PC-9 (cell line): ENCODE measurements around the gene FTHL17. TPM values are rescaled to one million over a fixed set of nuclear protein-coding genes. Genes with fewer than 3 reads are reported as not detected.

ENCODE experiments used
- BruUV-seq: library from RNA; stranded (reverse); fragments of 400-500 nt; replicated peaks from 2 replicates; lab custom pipeline; 2021; lab: Mats Ljungman, UMichigan
- CTCF ChIA-PET: fragments of 300-600 bp; sonication (Branson Sonifier 250); formaldehyde crosslinking; loops from one replicate; lab custom pipeline; 2022; ENCODE audit warnings: antibody characterized with exemption; lab: Charles Lee
- POLR2A ChIA-PET: fragments of 300-600 bp; sonication (Branson Sonifier 250); formaldehyde crosslinking; loops from one replicate; lab custom pipeline; 2022; ENCODE audit warnings: antibody characterized with exemption; ENCODE audit not compliant: unreplicated experiment; lab: Charles Lee
- DNase-seq, 2 experiments: peaks; one replicate each; pipeline versions ENCODE4 v3.0.0 to v3.0.0-alpha.2; 2015 to 2022; ENCODE audit warnings: mixed read lengths in 1 of 2
- H2AFZ ChIP-seq: fragments of 200-600 bp; sonication (generic); 2 replicates; pipeline ENCODE4 v1.8.1; 2017; ENCODE audit warnings: antibody characterized with exemption
- H3F3A ChIP-seq: fragments of 200-600 bp; sonication (generic); 2 replicates; pipeline ENCODE4 v1.8.1; 2017; ENCODE audit warnings: antibody characterized with exemption, mild to moderate bottlenecking, low read depth; ENCODE audit not compliant: insufficient read depth
- H3K27ac ChIP-seq: fragments of 200-600 bp; sonication (generic); 2 replicates; pipeline ENCODE4 v1.6.1; 2016; ENCODE audit warnings: mixed run types
- H3K27me3 ChIP-seq: fragments of 200-600 bp; sonication (generic); 2 replicates; pipeline ENCODE4 v1.6.1; 2016; ENCODE audit warnings: low read depth, mixed run types; ENCODE audit not compliant: insufficient read depth
- H3K36me3 ChIP-seq: fragments of 200-600 bp; sonication (generic); 2 replicates; pipeline ENCODE4 v1.6.1; 2016; ENCODE audit warnings: low read depth, mixed run types
- H3K4me1 ChIP-seq: fragments of 200-600 bp; sonication (generic); replicated peaks from 2 replicates; pipeline ENCODE4 v1.6.1; 2016; ENCODE audit warnings: mixed run types; ENCODE audit not compliant: insufficient read depth
- H3K4me2 ChIP-seq: fragments of 200-600 bp; sonication (generic); 2 replicates; pipeline ENCODE4 v1.6.1; 2017; ENCODE audit warnings: mixed run types
- H3K4me3 ChIP-seq: fragments of 200-600 bp; sonication (generic); 2 replicates; pipeline ENCODE4 v1.6.1; 2016; ENCODE audit warnings: mixed run types
- H3K79me2 ChIP-seq: fragments of 200-600 bp; sonication (generic); 2 replicates; pipeline ENCODE4 v1.6.1; 2017; ENCODE audit warnings: low read depth, mixed run types
- H3K9me2 ChIP-seq: fragments of 200-600 bp; sonication (generic); 2 replicates; pipeline ENCODE4 v1.8.1; 2017; ENCODE audit warnings: mild to moderate bottlenecking; ENCODE audit not compliant: insufficient read depth
- H3K9me3 ChIP-seq: fragments of 200-600 bp; sonication (generic); 2 replicates; pipeline ENCODE4 v1.8.1; 2016; ENCODE audit warnings: low read depth; ENCODE audit not compliant: insufficient read depth
- H4K20me1 ChIP-seq: fragments of 200-600 bp; sonication (generic); 2 replicates; pipeline ENCODE4 v1.8.1; 2017; ENCODE audit not compliant: insufficient read depth
- EZH2 ChIP-seq: fragments of 200-600 bp; sonication (generic); IDR thresholded peaks from 2 replicates; pipeline ENCODE4 v1.8.0; 2017; ENCODE audit warnings: antibody characterized with exemption, low read depth
- intact Hi-C: fragments of 100-400 bp; cut with micrococcal nuclease; formaldehyde crosslinking; loops from one replicate; pipeline ENCODE4 v1.10.0; 2022; ENCODE audit not compliant: unreplicated experiment
- total RNA-seq: library from RNA; stranded (reverse); gene quantifications from 2 replicates; pipeline ENCODE4 v1.2.3, GENCODE V29; 2021
- TF ChIP-seq, protein P1 (sequence below): fragments of 200-600 bp; sonication (generic); conservative IDR thresholded peaks from 2 replicates; pipeline ENCODE4 v1.6.1; 2017; ENCODE audit warnings: mixed run types, antibody characterized with exemption, mild to moderate bottlenecking, moderate library complexity

FTHL17 gene
- total RNA-seq, 1 experiment from 2014 or later, result not detected

DNA sequence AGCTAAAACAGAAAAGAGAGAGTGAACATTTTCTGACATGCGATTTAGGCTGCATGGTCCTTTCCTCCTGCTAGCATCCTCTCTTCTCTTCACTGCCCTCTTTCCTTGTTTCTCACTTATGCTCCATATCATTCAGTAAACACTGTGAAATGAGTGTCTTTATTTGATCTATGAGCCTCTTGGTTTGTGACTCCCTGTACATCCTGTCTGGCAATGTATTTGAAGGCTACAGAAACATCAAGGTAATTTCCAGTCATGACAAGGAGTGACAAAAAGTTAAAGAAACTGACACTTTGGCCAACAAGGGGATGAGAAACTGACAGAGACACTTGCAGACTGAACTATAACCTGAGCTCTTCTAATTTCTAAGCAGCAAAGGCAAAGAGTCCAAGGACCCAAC is 8.7 kb downstream of the FTHL17 start:
- no TSS peak for BruUV-seq
- no peaks in the 10 kb centered on the region for H3K79me2 ChIP-seq
- no peaks in the 10 kb centered on the region for H4K20me1 ChIP-seq
- H3K9me3 ChIP-seq, result no peaks in the 10 kb centered on the region
- no peak overlapping the region for H3K27ac ChIP-seq
- H3K27me3 ChIP-seq, result no peaks in the 10 kb centered on the region
- ChIA-PET CTCF (no interaction called here), POLR2A (no interaction called here)
- no peak for DNase-seq
- no peaks in the 10 kb centered on the region for H3K36me3 ChIP-seq
- H3K4me3 ChIP-seq, result no peak overlapping the region
- H3K4me1 ChIP-seq, result no peaks in the 10 kb centered on the region
- H2AFZ ChIP-seq, result no peak overlapping the region
- no peaks in the 10 kb centered on the region for H3F3A ChIP-seq
- TF ChIP-seq, protein P1, sequence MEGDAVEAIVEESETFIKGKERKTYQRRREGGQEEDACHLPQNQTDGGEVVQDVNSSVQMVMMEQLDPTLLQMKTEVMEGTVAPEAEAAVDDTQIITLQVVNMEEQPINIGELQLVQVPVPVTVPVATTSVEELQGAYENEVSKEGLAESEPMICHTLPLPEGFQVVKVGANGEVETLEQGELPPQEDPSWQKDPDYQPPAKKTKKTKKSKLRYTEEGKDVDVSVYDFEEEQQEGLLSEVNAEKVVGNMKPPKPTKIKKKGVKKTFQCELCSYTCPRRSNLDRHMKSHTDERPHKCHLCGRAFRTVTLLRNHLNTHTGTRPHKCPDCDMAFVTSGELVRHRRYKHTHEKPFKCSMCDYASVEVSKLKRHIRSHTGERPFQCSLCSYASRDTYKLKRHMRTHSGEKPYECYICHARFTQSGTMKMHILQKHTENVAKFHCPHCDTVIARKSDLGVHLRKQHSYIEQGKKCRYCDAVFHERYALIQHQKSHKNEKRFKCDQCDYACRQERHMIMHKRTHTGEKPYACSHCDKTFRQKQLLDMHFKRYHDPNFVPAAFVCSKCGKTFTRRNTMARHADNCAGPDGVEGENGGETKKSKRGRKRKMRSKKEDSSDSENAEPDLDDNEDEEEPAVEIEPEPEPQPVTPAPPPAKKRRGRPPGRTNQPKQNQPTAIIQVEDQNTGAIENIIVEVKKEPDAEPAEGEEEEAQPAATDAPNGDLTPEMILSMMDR, result no peak
- TF ChIP-seq EZH2, result no peak
- no peaks in the 10 kb centered on the region for H3K9me2 ChIP-seq
- H3K4me2 ChIP-seq, result no peak overlapping the region
- intact Hi-C loops, result no loop called here

DNA sequence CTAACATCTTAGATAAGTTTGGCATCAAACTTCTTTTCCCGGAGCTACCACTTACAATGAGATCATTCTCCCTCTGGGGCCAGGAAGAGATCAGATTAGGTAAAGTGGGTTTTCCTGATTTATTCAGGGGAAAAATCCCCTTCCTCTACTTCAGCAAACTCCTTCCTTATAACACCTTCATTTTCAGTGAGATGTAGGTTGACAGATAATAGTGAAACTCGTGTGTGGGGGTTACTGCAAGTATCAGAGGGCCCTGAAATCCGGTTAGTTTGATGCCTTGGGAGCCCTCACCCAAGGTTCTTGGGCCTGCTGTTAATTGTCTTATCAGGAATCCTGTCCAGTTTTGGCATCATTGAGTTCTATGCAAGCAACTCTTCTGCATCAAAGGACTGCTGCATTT is 10.8 kb downstream of the FTHL17 start:
- H3K4me1 ChIP-seq, result no peaks in the 10 kb centered on the region
- H2AFZ ChIP-seq, result no peak overlapping the region
- H3K4me2 ChIP-seq, result no peak overlapping the region
- TF ChIP-seq, protein P1, result no peak
- TF ChIP-seq EZH2, result no peak
- no peaks in the 10 kb centered on the region for H3K36me3 ChIP-seq
- BruUV-seq, result no TSS peak
- intact Hi-C loops, result no loop called here
- H3F3A ChIP-seq, result no peaks in the 10 kb centered on the region
- no peak for DNase-seq
- H3K79me2 ChIP-seq, result no peaks in the 10 kb centered on the region
- H3K9me2 ChIP-seq, result no peaks in the 10 kb centered on the region
- H3K4me3 ChIP-seq, result no peak overlapping the region
- no peaks in the 10 kb centered on the region for H3K27me3 ChIP-seq
- CTCF ChIA-PET, result no interaction called here
- no peaks in the 10 kb centered on the region for H4K20me1 ChIP-seq
- H3K27ac ChIP-seq, result no peak overlapping the region
- POLR2A ChIA-PET, result no interaction called here
- H3K9me3 ChIP-seq, result no peaks in the 10 kb centered on the region

DNA sequence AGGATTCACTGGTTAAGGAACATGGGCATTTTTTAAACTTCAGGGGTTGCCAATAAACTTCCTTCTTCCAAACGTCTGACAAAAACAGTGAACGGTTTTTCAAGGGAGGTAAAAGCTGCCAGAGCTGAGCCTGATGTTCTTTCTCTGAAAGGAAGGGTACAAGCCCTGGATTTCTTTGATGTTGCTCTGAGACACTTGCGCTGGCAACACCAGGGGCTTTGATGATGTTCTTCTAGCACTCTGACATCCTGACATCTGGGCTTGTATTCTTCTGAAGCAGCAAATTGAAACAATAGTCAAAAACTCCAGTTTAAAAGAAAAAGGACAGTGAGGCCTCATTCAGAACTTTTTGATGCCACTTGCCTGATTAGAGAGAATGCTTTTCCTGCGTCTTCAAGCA is 11.8 kb downstream of the FTHL17 start:
- H3K4me2 ChIP-seq, result no peak overlapping the region
- H3K9me3 ChIP-seq, result no peaks in the 10 kb centered on the region
- intact Hi-C loops, result no loop called here
- ChIA-PET CTCF (no interaction called here), POLR2A (no interaction called here)
- no peak for TF ChIP-seq EZH2
- TF ChIP-seq, protein P1, result no peak
- H3K27ac ChIP-seq, result no peak overlapping the region
- BruUV-seq, result no TSS peak
- no peaks in the 10 kb centered on the region for H3K79me2 ChIP-seq
- H3K4me3 ChIP-seq, result no peak overlapping the region
- H3K9me2 ChIP-seq, result no peaks in the 10 kb centered on the region
- DNase-seq, result no peak
- no peaks in the 10 kb centered on the region for H3F3A ChIP-seq
- H3K36me3 ChIP-seq, result no peaks in the 10 kb centered on the region
- H2AFZ ChIP-seq, result no peak overlapping the region
- H3K27me3 ChIP-seq, result no peaks in the 10 kb centered on the region
- H4K20me1 ChIP-seq, result no peaks in the 10 kb centered on the region
- H3K4me1 ChIP-seq, result no peaks in the 10 kb centered on the region
